SK-N-MC (cell line): ENCODE results near the gene PDE11A.
"Not testable (repeated sequence)": the region's sequence is repeated elsewhere in the genome, so short reads cannot be mapped to it uniquely, and the experiment has no call there.

Source experiments
- EZH2 ChIP-seq: fragments of 200-600 bp; sonication (generic); IDR thresholded peaks from one replicate; pipeline ENCODE4 v1.6.1; 2017; ENCODE audit warnings: antibody characterized with exemption
- POLR2AphosphoS5 ChIP-seq: IDR thresholded peaks from 2 replicates; pipeline ENCODE4 v1.6.1; 2012; ENCODE audit warnings: mild to moderate bottlenecking, low read depth, low read length, borderline replicate concordance

- not testable (repeated sequence) for TF ChIP-seq POLR2AphosphoS5, EZH2
Measured at GRCh38 chr2:177785143-177785542, 287.4 kb downstream of the PDE11A start.
